Measurements from ENCODE around the gene KIF18A. TPM values are rescaled to one million over a fixed set of nuclear protein-coding genes. Genes with fewer than 3 reads are reported as not detected.

Gene KIF18A
- total and polyA plus RNA-seq, 2 of the 8 experiments (the other 6 are each of a cell fraction or from before 2014, with no cell fraction given): 4.0 to 23.3 TPM

DNA sequence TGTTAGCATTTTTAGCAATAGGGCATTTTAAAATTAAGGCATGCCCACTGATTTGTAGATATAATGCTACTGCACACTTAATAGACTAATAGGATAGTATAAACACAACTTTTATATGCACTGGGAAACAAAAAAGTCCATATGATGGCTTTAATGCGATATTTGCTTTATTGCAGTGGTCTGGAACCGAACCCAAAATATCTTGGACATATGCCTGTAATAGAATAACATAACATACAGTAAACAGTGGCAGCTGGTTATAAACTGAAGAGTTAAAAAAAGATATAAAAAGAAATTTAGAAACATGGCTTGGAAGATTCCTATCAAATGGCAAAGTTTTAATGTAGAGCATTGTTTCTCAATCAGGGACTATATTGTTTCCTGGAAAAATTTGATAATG lies 111.9 kb downstream of the KIF18A start:
- DNase-seq (ENCODE audit: low read depth in 1 of 2, low spot score in 2 of 2) (no peak), FAIRE-seq (no peak)
- Histone ChIP-seq H3K18ac (ENCODE audit: extremely low read depth, low read length) (no peak overlapping the region), H2AK5ac (ENCODE audit: low read depth, low read length) (no peak overlapping the region), H3K36me3 (ENCODE audit: control insufficient read depth in 2 of 4, insufficient read depth in 4 of 4, low read length in 3 of 4) (no peaks in the 10 kb centered on the region), H4K5ac (ENCODE audit: insufficient read length, low read depth, low read length) (no peak overlapping the region), H3K9ac (replicated peaks in 1 of 4; ENCODE audit: extremely low read depth in 1 of 4, low read depth in 3 of 4, low read length in 3 of 4) (no peak overlapping the region), H3K4me3 (ENCODE audit: extremely low read depth in 1 of 4, insufficient read depth in 2 of 4, low read depth in 3 of 4, low read length in 4 of 4) (no peak overlapping the region), H3K4ac (replicated peaks; ENCODE audit: insufficient read length, low read depth, low read length) (no peak overlapping the region), H2BK120ac (replicated peaks; ENCODE audit: low read depth, low read length) (no peak overlapping the region), H3K14ac (ENCODE audit: insufficient read length) (no peak overlapping the region), H3K4me2 (ENCODE audit: insufficient read depth in 1 of 2, low read depth in 2 of 2, low read length in 2 of 2) (no peak overlapping the region), H2BK5ac (ENCODE audit: low read depth, low read length) (no peak overlapping the region), H2BK20ac (ENCODE audit: low read length) (no peak overlapping the region), H2AFZ (ENCODE audit: low read length) (no peak overlapping the region), H3K4me1 (replicated peaks in 1 of 4; ENCODE audit: control insufficient read depth in 3 of 4, insufficient read depth in 4 of 4, low read length in 3 of 4) (no peaks in the 10 kb centered on the region), H4K91ac (replicated peaks; ENCODE audit: insufficient read length, low read length) (no peak overlapping the region), H4K8ac (ENCODE audit: extremely low read depth, insufficient read depth, low read length) (no peak overlapping the region), H2BK12ac (ENCODE audit: low read depth, low read length) (no peak overlapping the region), H3K79me2 (ENCODE audit: control insufficient read depth in 1 of 2, insufficient read depth in 2 of 2, low read length in 2 of 2) (no peaks in the 10 kb centered on the region), H3K79me1 (ENCODE audit: low read depth, low read length) (no peaks in the 10 kb centered on the region), H3K23ac (ENCODE audit: insufficient read length) (no peak overlapping the region), H2BK15ac (ENCODE audit: low read length) (no peak overlapping the region), H3K27me3 (replicated peaks in 1 of 4; ENCODE audit: control insufficient read depth in 3 of 4, extremely low read depth in 1 of 4, insufficient read depth in 3 of 4, low read length in 3 of 4) (no peaks in the 10 kb centered on the region), H3K23me2 (ENCODE audit: low read depth, low read length) (no peaks in the 10 kb centered on the region), H3K9me3 (ENCODE audit: insufficient read depth in 2 of 2, low read depth in 1 of 2, low read length in 1 of 2) (peaks cover 2 to 16% of the 10 kb centered on the region in 2 experiments), H4K20me1 (replicated peaks in 1 of 2; ENCODE audit: control insufficient read depth in 1 of 2, insufficient read depth in 2 of 2, low read length in 2 of 2) (no peaks in the 10 kb centered on the region), H3K56ac (replicated peaks; ENCODE audit: insufficient read length, low read depth, low read length) (no peak overlapping the region), H3K27ac (ENCODE audit: low read depth, low read length) (no peak overlapping the region)
- POLR2A ChIA-PET (ENCODE audit: partially characterized antibody): no interaction called here
- CTCF ChIA-PET (ENCODE audit: partially characterized antibody): no interaction called here
- no peak for TF ChIP-seq CTBP2 (IDR thresholded peaks at IDR 0.05; ENCODE audit: borderline replicate concordance, insufficient read depth, insufficient read length, low read length)
- TF ChIP-seq YY1 (IDR thresholded peaks at IDR 0.05; ENCODE audit: low read depth, low read length): no peak
- no peak for TF ChIP-seq CHD1 (IDR thresholded peaks at IDR 0.05; ENCODE audit: low read depth, low read length)
- TF ChIP-seq FOSL1 (IDR thresholded peaks at IDR 0.05; ENCODE audit: insufficient read depth, low read depth, low read length): no peak
- no peak for TF ChIP-seq BACH1 (IDR thresholded peaks at IDR 0.05; ENCODE audit: low read length)
- no peak for TF ChIP-seq SIN3A (conservative IDR thresholded peaks at IDR 0.05 in 1 of 2, IDR thresholded peaks at IDR 0.05 in 1 of 2; ENCODE audit: low read depth in 1 of 2, low read length in 2 of 2)
- TF ChIP-seq SP4 (IDR thresholded peaks at IDR 0.05; ENCODE audit: low read length): no peak
- 82% methylated on average over 2 of the region's 2 CpGs; no CpG with 5 or more reads in 1 of the 2 experiments for WGBS, 2 experiments (ENCODE audit: extremely low coverage in 1 of 2, insufficient coverage in 1 of 2, insufficient read length in 1 of 2, insufficient replicate concordance in 2 of 2, low coverage in 1 of 2, low lambda C conversion rate in 2 of 2, missing lambda C conversion rate in 1 of 2)
